K562 (cell line): Measurements from ENCODE around the gene ELOVL4. TPM values are rescaled to one million over a fixed set of nuclear protein-coding genes. Genes with fewer than 3 reads are reported as not detected.

Experiments
- ATAC-seq: fragments of 200-7000 bp; cut with Tn5 transposase; 3 replicates; pipeline ENCODE4 v1.9.1; 2020; ENCODE audit warnings: moderate library complexity
- BruUV-seq: library from RNA; stranded (reverse); fragments of 400-500 nt; replicated peaks from 2 replicates; lab custom pipeline; 2021; lab: Mats Ljungman, UMichigan
- CTCF ChIA-PET: fragments of 300-600 bp; formaldehyde crosslinking; extraction: SDS; loops from one replicate; lab custom pipeline; 2021; ENCODE audit warnings: low intra/inter-chr PET ratio; lab: Yijun Ruan, JAX
- POLR2A ChIA-PET: fragments of 300-600, 350-650 bp; sonication (Branson Sonifier 250); formaldehyde crosslinking; extraction: SDS; loops from one replicate; lab custom pipeline; 2021; ENCODE audit warnings: antibody characterized with exemption, inconsistent platforms; lab: Yijun Ruan, JAX
- DNase-seq, 4 experiments: peaks; one replicate each; pipeline versions ENCODE4 v3.0.0 to v3.0.0-alpha.2; 2011 to 2018; ENCODE audit warnings: low spot score in 3 of 4, mixed read lengths in 3 of 4; ENCODE audit errors: extremely low read depth in 1 of 4
- FAIRE-seq: peaks from 2 replicates; lab custom pipeline; 2011; peaks lifted over from hg19 to GRCh38; lab: Jason Lieb, UNC
- H2AFZ ChIP-seq: 2 replicates; pipeline ENCODE4 v1.6.0; 2011; ENCODE audit warnings: low read depth, low read length, control low read depth, inconsistent platforms
- H3K27ac ChIP-seq: fragments of 200-600 bp; 3 replicates; pipeline ENCODE4 v1.8.0; 2011; ENCODE audit warnings: low read depth, mild to moderate bottlenecking, control low read depth, inconsistent platforms, low read length, moderate library complexity, mixed read lengths; ENCODE audit errors: extremely low read depth
- H3K27me3 ChIP-seq, 2 experiments: fragments of 300-600 bp in 1 of 2; 2 replicates in 1 of 2; 3 replicates in 1 of 2; pipeline versions ENCODE4 v1.6.0 to v1.8.0; 2011; ENCODE audit warnings: inconsistent platforms in 2 of 2, low read length in 2 of 2, mild to moderate bottlenecking in 1 of 2, mixed read lengths in 1 of 2, moderate library complexity in 1 of 2; ENCODE audit not compliant: control insufficient read depth in 2 of 2, insufficient read depth in 2 of 2
- H3K36me3 ChIP-seq: fragments of 300-600 bp; 3 replicates; pipeline ENCODE4 v1.8.0; 2011; ENCODE audit warnings: mild to moderate bottlenecking, low read length, inconsistent platforms; ENCODE audit not compliant: control insufficient read depth, insufficient read depth
- H3K4me1 ChIP-seq, 2 experiments: fragments of 200-600 bp in 1 of 2; replicated peaks in 1 of 2; 2 replicates in 1 of 2; 3 replicates in 1 of 2; pipeline versions ENCODE4 v1.5.1 to v1.8.0; 2011; ENCODE audit warnings: inconsistent platforms in 2 of 2, low read length in 2 of 2, mild to moderate bottlenecking in 1 of 2, mixed read lengths in 1 of 2, moderate library complexity in 1 of 2; ENCODE audit not compliant: control insufficient read depth in 2 of 2, insufficient read depth in 2 of 2
- H3K4me2 ChIP-seq: 2 replicates; pipeline ENCODE4 v1.6.1; 2011; ENCODE audit warnings: low read length, control low read depth, inconsistent platforms, mixed read lengths; ENCODE audit not compliant: insufficient read depth
- H3K4me3 ChIP-seq: fragments of 200-600 bp; sonication (generic), shearing (Covaris generic); 2 replicates; pipeline ENCODE4 v1.5.1; 2016; ENCODE audit warnings: control low read depth, inconsistent platforms
- H3K79me2 ChIP-seq: fragments of 200-600 bp; 3 replicates; pipeline ENCODE4 v1.8.0; 2011; ENCODE audit warnings: low read length, inconsistent platforms; ENCODE audit not compliant: control insufficient read depth, insufficient read depth
- H3K9ac ChIP-seq, 2 experiments: 2 replicates each; pipeline versions ENCODE4 v1.6.0 to v1.6.1; 2011; ENCODE audit warnings: low read depth in 2 of 2, low read length in 2 of 2, control low read depth in 1 of 2, inconsistent platforms in 1 of 2, mild to moderate bottlenecking in 1 of 2, mixed read lengths in 1 of 2; ENCODE audit not compliant: insufficient read depth in 1 of 2
- H3K9me1 ChIP-seq: one replicate; pipeline ENCODE4 v1.6.0; 2011; ENCODE audit warnings: inconsistent platforms, mild to moderate bottlenecking, low read length, moderate library complexity; ENCODE audit not compliant: control insufficient read depth, insufficient read depth
- H3K9me3 ChIP-seq: replicated peaks from 2 replicates; pipeline ENCODE4 v1.5.1; 2011; ENCODE audit warnings: low read depth, low read length, inconsistent platforms; ENCODE audit not compliant: control insufficient read depth, insufficient read depth
- H4K20me1 ChIP-seq: replicated peaks from 2 replicates; pipeline ENCODE4 v1.6.1; 2011; ENCODE audit warnings: low read length, inconsistent platforms, mixed read lengths; ENCODE audit not compliant: control insufficient read depth, insufficient read depth
- ARID1B ChIP-seq: fragments of 450-650 bp; IDR thresholded peaks from 2 replicates; pipeline ENCODE4 v1.6.1; 2016; ENCODE audit warnings: antibody characterized with exemption, mild to moderate bottlenecking, inconsistent platforms
- CBX2 ChIP-seq: fragments of 200-600 bp; sonication (generic); IDR thresholded peaks from one replicate; pipeline ENCODE4 v1.6.1; 2012; ENCODE audit warnings: mild to moderate bottlenecking, low read length, inconsistent platforms; ENCODE audit not compliant: insufficient read depth, poor library complexity, severe bottlenecking
- FOXK2 ChIP-seq, 2 experiments: fragments of 450-650 bp; IDR thresholded peaks in 1 of 2; conservative IDR thresholded peaks in 1 of 2; 2 replicates each; pipeline ENCODE4 v1.6.1; 2016; ENCODE audit warnings: low read depth in 2 of 2, mild to moderate bottlenecking in 1 of 2
- HCFC1 ChIP-seq: IDR thresholded peaks from 2 replicates; pipeline ENCODE4 v1.6.1; 2012; ENCODE audit warnings: low read depth, low read length, improper control_type of control experiment
- HNRNPK ChIP-seq: fragments of 200-400 bp; formaldehyde crosslinking; IDR thresholded peaks from one replicate; pipeline ENCODE4 v1.6.1; 2018; ENCODE audit warnings: mild to moderate bottlenecking, low read depth, low read length; ENCODE audit not compliant: poor library complexity, severe bottlenecking
- LEF1 ChIP-seq: fragments of 450-650 bp; IDR thresholded peaks from 2 replicates; pipeline ENCODE4 v1.6.1; 2016; ENCODE audit warnings: mild to moderate bottlenecking
- MTA3 ChIP-seq: fragments of 450-650 bp; formaldehyde crosslinking; IDR thresholded peaks from 2 replicates; pipeline ENCODE4 v1.6.1; 2017; ENCODE audit warnings: mild to moderate bottlenecking, borderline replicate concordance
- RBFOX2 ChIP-seq: fragments of 200-400 bp; formaldehyde crosslinking; IDR thresholded peaks from 2 replicates; pipeline ENCODE4 v1.6.1; 2017; ENCODE audit warnings: low read depth, mild to moderate bottlenecking, low read length, moderate library complexity
- TAF1 ChIP-seq: IDR thresholded peaks from 2 replicates; pipeline ENCODE4 v1.6.1; 2011; ENCODE audit warnings: mild to moderate bottlenecking, low read length, moderate library complexity; ENCODE audit not compliant: insufficient read depth, control insufficient read depth, severe bottlenecking; ENCODE audit errors: extremely low read depth
- WHSC1 ChIP-seq: IDR thresholded peaks from one replicate; pipeline ENCODE4 v1.6.1; 2012; ENCODE audit warnings: low read length, control low read depth, inconsistent platforms
- ZBTB8A ChIP-seq: fragments of 450-650 bp; IDR thresholded peaks from 2 replicates; pipeline ENCODE4 v1.6.1; 2018; ENCODE audit warnings: mild to moderate bottlenecking, moderate library complexity; ENCODE audit not compliant: partially characterized antibody
- ZNF347 ChIP-seq: fragments of 450-650 bp; formaldehyde crosslinking; IDR thresholded peaks from 2 replicates; pipeline ENCODE4 v1.4.0; 2020; ENCODE audit warnings: low read depth, mild to moderate bottlenecking, moderate library complexity
- ZNF445 ChIP-seq: fragments of 250-450 bp; sonication (Bioruptor Pico); IDR thresholded peaks from 2 replicates; pipeline ENCODE4 v1.4.0; 2020; ENCODE audit warnings: low read depth, mild to moderate bottlenecking, moderate library complexity
- ZNF507 ChIP-seq: conservative IDR thresholded peaks from 2 replicates; pipeline ENCODE4 v1.6.1; 2017; ENCODE audit warnings: missing genetic modification characterization, missing compliant biosample characterization
- ZNF77 ChIP-seq: fragments of 250-450 bp; sonication (Bioruptor Pico); IDR thresholded peaks from 2 replicates; pipeline ENCODE4 v1.5.0; 2020
- WGBS: fragments of 100-300 bp; shearing (Covaris generic); methylation state at CpG from one replicate; pipeline ENCODE4 v1.1.6; 2016; ENCODE audit warnings: low coverage, mixed read lengths; ENCODE audit not compliant: insufficient coverage; ENCODE audit errors: missing lambda C conversion rate; 5-methylcytosine and 5-hydroxymethylcytosine counted together
- in situ Hi-C: fragments of 300-500 bp; cut with MboI; formaldehyde crosslinking; loops from 4 replicates; pipeline ENCODE4 v1.15.0; 2018; ENCODE audit warnings: inconsistent platforms, mixed read lengths
- intact Hi-C: fragments of 100-400 bp; cut with micrococcal nuclease; formaldehyde crosslinking; loops from 2 replicates; pipeline ENCODE4 v1.14.2; 2022
- polyA plus RNA-seq, 8 experiments: library from polyadenylated mRNA; depleted of rRNA in 4 of 8; stranded (reverse) in 5 of 8; unstranded in 3 of 8; fragments of >200 nt; fragmentation: Nextera tagmentation in 2 of 8; fragmentation: Illumina TruSeq in 1 of 8; extraction: Ambion mirVana in 2 of 8; extraction: Trizol in 1 of 8; gene quantifications; 2 replicates each; pipeline versions ENCODE4 v1.2.1 to v1.2.3, GENCODE V29; 2011 to 2014; ENCODE audit warnings: inconsistent platforms in 1 of 8, missing spikeins in 1 of 8
- total RNA-seq, 7 experiments: library from RNA; depleted of rRNA in 6 of 7; stranded (reverse); fragments of >200 nt in 6 of 7; fragmentation: Illumina TruSeq in 2 of 7; extraction: Trizol in 2 of 7; gene quantifications; 2 replicates each; pipeline versions ENCODE4 v1.2.1 to v1.2.3, GENCODE V29; 2011 to 2021; ENCODE audit warnings: low replicate concordance in 1 of 7
- TF ChIP-seq, protein P1 (sequence below): sonication (generic); formaldehyde crosslinking; IDR thresholded peaks from 2 replicates; pipeline ENCODE4 v1.9.0; 2022; ENCODE audit warnings: mild to moderate bottlenecking, missing genetic modification reagents
- TF ChIP-seq, protein P2 (sequence below): fragments of 250-450 bp; sonication (Bioruptor Pico); IDR thresholded peaks from 2 replicates; pipeline ENCODE4 v1.4.0; 2020; ENCODE audit warnings: mild to moderate bottlenecking

ELOVL4 gene
- total and polyA plus RNA-seq, 9 of the 15 experiments (the other 6 are each of a cell fraction or from before 2014, with no cell fraction given), result not detected

DNA sequence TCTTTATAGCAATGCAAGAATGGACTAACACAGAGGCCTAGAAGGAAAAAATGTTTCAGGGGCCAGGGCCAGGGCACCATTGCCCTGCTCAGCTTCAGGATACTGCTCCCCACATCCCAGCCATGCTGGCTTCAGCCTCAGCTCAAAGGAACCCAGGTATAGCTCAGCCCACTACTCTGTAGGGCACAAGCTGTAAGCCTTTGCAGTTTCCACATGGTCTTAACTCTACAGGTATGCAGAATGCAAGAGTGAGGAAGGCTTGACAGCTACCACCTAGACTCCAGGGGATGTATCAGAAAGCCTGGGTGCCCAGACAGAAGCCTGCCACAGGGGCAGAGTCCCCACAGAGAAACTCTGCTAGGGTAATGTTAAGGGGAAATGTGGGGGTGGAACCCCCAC lies 46.6 kb upstream of the ELOVL4 start:
- POLR2A ChIA-PET, result interaction anchor here (0.6 kb wide), 1 partner anchor 391 kb away, joined by 3 read pairs; no protein-coding TSS in a partner anchor

DNA sequence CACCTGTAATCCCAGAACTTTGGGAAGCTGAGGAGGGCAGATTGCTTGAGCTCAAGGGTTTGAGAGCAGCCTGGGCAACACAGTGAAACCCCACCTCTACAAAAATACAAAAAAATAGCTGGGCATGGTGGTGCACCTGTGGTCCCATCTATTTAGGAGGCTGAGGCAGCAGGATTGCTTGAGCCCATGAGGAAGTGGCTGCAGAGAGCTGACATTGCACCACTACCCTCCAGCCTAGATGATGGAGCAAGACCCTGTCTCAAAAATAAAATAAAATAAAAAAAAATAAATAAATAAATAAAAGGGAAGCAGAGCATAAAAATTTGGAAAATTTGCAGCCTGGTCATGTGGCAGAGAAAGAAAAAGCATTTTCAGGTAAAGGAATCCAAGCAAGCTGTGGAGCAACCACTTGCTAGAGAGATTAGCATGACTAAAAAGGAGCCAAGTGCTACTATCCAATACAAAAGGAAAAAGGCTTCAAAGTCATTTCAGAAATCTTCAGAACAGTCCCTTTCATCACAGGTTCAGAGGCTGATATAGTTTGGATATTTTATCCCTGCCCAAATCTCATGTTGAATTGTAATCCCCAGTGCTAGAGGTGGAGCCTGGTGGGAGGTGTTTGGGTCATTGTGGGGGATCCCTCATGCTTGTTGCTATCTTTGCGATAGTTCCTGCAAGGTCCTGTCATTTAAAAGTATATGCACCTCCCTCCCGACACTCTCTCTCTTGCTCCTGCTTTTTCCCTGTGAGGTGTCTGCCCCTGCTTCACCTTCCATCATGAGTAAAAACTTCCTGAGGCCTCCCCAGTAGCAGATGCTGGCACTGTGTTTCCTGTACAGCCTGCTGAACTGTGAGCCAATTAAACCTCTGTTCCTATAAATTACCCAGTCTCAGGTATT lies 45.9 kb upstream of the ELOVL4 start:
- POLR2A ChIA-PET, result interaction anchor here (0.6 kb wide), 1 partner anchor 390 kb away, joined by 3 read pairs; no protein-coding TSS in a partner anchor
- intact Hi-C loops, result no loop called here
- no peak overlapping the region for H2AFZ ChIP-seq
- FAIRE-seq (no peak), ATAC-seq (no peak), DNase-seq (no peak)
- CTCF ChIA-PET, result no interaction called here
- H3K27ac ChIP-seq, result no peak overlapping the region
- H3K79me2 ChIP-seq, result no peaks in the 10 kb centered on the region
- in situ Hi-C loops, result no loop called here
- no peaks in the 10 kb centered on the region for H3K36me3 ChIP-seq
- no peak overlapping the region for H3K4me3 ChIP-seq
- no peaks in the 10 kb centered on the region for H3K4me1 ChIP-seq
- H3K27me3 ChIP-seq, result 0 out of 5 replicates have a peak, but pooled peaks cover 0 to 3% of the 10 kb centered on the region in 2 experiments
- WGBS, result 7% methylated on average over 2 of the region's 2 CpGs
- H4K20me1 ChIP-seq, result no peaks in the 10 kb centered on the region
- H3K4me2 ChIP-seq, result no peak overlapping the region
- no TSS peak for BruUV-seq
- no peaks in the 10 kb centered on the region for H3K9me1 ChIP-seq
- H3K9ac ChIP-seq, result no peak overlapping the region
- H3K9me3 ChIP-seq, result no peaks in the 10 kb centered on the region
- TF ChIP-seq HNRNPK, result no peak
- TF ChIP-seq, protein P1, sequence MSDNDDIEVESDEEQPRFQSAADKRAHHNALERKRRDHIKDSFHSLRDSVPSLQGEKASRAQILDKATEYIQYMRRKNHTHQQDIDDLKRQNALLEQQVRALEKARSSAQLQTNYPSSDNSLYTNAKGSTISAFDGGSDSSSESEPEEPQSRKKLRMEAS (CRISPR knock-in tag), result no peak
- TF ChIP-seq ARID1B, result no peak
- TF ChIP-seq, protein P2, sequence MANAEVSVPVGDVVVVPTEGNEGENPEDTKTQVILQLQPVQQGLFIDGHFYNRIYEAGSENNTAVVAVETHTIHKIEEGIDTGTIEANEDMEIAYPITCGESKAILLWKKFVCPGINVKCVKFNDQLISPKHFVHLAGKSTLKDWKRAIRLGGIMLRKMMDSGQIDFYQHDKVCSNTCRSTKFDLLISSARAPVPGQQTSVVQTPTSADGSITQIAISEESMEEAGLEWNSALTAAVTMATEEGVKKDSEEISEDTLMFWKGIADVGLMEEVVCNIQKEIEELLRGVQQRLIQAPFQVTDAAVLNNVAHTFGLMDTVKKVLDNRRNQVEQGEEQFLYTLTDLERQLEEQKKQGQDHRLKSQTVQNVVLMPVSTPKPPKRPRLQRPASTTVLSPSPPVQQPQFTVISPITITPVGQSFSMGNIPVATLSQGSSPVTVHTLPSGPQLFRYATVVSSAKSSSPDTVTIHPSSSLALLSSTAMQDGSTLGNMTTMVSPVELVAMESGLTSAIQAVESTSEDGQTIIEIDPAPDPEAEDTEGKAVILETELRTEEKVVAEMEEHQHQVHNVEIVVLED, result no peak
- TF ChIP-seq ZNF347 (CRISPR knock-in tag), result no peak
- no peak for TF ChIP-seq ZNF507 (tag)
- TF ChIP-seq CBX2, result no peak
- TF ChIP-seq TAF1, result no peak
- no peak for TF ChIP-seq HCFC1
- TF ChIP-seq RBFOX2, result no peak
- TF ChIP-seq ZNF77 (CRISPR knock-in tag), result no peak

More for the DNA sequence above, 46.6 kb upstream of the ELOVL4 start:
- Histone ChIP-seq H3K4me1 (no peaks in the 10 kb centered on the region), H3K79me2 (no peaks in the 10 kb centered on the region), H3K27me3 (0 out of 5 replicates have a peak, but pooled peaks cover 0 to 3% of the 10 kb centered on the region in 2 experiments), H3K27ac (no peak overlapping the region), H3K4me2 (no peak overlapping the region), H3K9me3 (no peaks in the 10 kb centered on the region)
- FAIRE-seq, result no peak
- CTCF ChIA-PET, result no interaction called here
- TF ChIP-seq FOXK2 (conservative IDR thresholded peaks at IDR 0.05 in 1 of 2, IDR thresholded peaks at IDR 0.05 in 1 of 2; ENCODE audit: low read depth in 2 of 2) (no peak), ZBTB8A (no peak), ZNF445 (CRISPR knock-in tag) (no peak), MTA3 (no peak), LEF1 (no peak), WHSC1 (no peak)
- TF ChIP-seq, all 486 proteins: peak for 0
- Histone ChIP-seq H4K20me1 (no peaks in the 10 kb centered on the region), H3K9ac (no peak overlapping the region), H2AFZ (no peak overlapping the region), H3K4me3 (no peak overlapping the region), H3K36me3 (no peaks in the 10 kb centered on the region), H3K9me1 (no peaks in the 10 kb centered on the region)
- in situ Hi-C loops (no loop called here), intact Hi-C loops (no loop called here)
- BruUV-seq, result no TSS peak
- DNase-seq (no peak), ATAC-seq (no peak; the same call in 2 of the 3 replicates)
